ENCODE measurements around the gene PROC.
A peak's percentile ranks its signal among the peaks of the same experiment; 100 is the strongest.

PROC gene

GRCh38 chr2:127389778-127390435, 28.3 kb upstream of the PROC start:
- Histone ChIP-seq H3K36me3 (no peaks in the 10 kb centered on the region), H3K4me1 (ENCODE audit: control insufficient read depth in 1 of 2, insufficient read depth in 1 of 2, low read depth in 1 of 2, low read length in 1 of 2) (peaks cover 57 to 71% of the 10 kb centered on the region in 2 experiments), H3K27ac (peak overlapping the region; percentile 100), H3K4me3 (ENCODE audit: low read depth in 1 of 2, low read length in 1 of 2) (peak overlapping the region; percentile 92), H3K27me3 (no peaks in the 10 kb centered on the region), H3K9me3 (no peaks in the 10 kb centered on the region)
- no peak for TF ChIP-seq CTCF (IDR thresholded peaks at IDR 0.05)

GRCh38 chr2:127392133-127392827, 25.9 kb upstream of the PROC start:
- Histone ChIP-seq H3K9me3 (no peaks in the 10 kb centered on the region), H3K36me3 (no peaks in the 10 kb centered on the region), H3K27ac (peak overlapping the region; percentile 100), H3K27me3 (no peaks in the 10 kb centered on the region), H3K4me3 (ENCODE audit: low read depth in 1 of 2, low read length in 1 of 2) (no peak overlapping the region), H3K4me1 (ENCODE audit: control insufficient read depth in 1 of 2, insufficient read depth in 1 of 2, low read depth in 1 of 2, low read length in 1 of 2) (peaks cover 36 to 51% of the 10 kb centered on the region in 2 experiments)
- no peak for TF ChIP-seq CTCF (IDR thresholded peaks at IDR 0.05)

- Histone ChIP-seq H3K9me3 (no peaks in the 10 kb centered on the region), H3K4me1 (ENCODE audit: control insufficient read depth in 1 of 2, insufficient read depth in 1 of 2, low read depth in 1 of 2, low read length in 1 of 2) (peaks cover 36 to 50% of the 10 kb centered on the region in 2 experiments), H3K27ac (peak overlapping the region; percentile 100), H3K27me3 (no peaks in the 10 kb centered on the region), H3K4me3 (ENCODE audit: low read depth in 1 of 2, low read length in 1 of 2) (no peak overlapping the region), H3K36me3 (no peaks in the 10 kb centered on the region)
- TF ChIP-seq CTCF (IDR thresholded peaks at IDR 0.05) = no peak
Measured at GRCh38 chr2:127392828-127393578, 25.2 kb upstream of the PROC start.

GRCh38 chr2:127394492-127394891, 23.7 kb upstream of the PROC start:
- Histone ChIP-seq H3K36me3 (no peaks in the 10 kb centered on the region), H3K4me1 (ENCODE audit: control insufficient read depth in 1 of 2, insufficient read depth in 1 of 2, low read depth in 1 of 2, low read length in 1 of 2) (peaks cover 22 to 36% of the 10 kb centered on the region in 2 experiments), H3K4me3 (ENCODE audit: low read depth in 1 of 2, low read length in 1 of 2) (no peak overlapping the region), H3K9me3 (no peaks in the 10 kb centered on the region), H3K27me3 (no peaks in the 10 kb centered on the region), H3K27ac (no peak overlapping the region)
- TF ChIP-seq CTCF (IDR thresholded peaks at IDR 0.05) = no peak

- Histone ChIP-seq H3K4me1 (ENCODE audit: control insufficient read depth in 1 of 2, insufficient read depth in 1 of 2, low read depth in 1 of 2, low read length in 1 of 2) (peaks cover 0 to 4% of the 10 kb centered on the region in 2 experiments), H3K9me3 (no peaks in the 10 kb centered on the region), H3K36me3 (no peaks in the 10 kb centered on the region), H3K27me3 (no peaks in the 10 kb centered on the region), H3K27ac (no peak overlapping the region), H3K4me3 (ENCODE audit: low read depth in 1 of 2, low read length in 1 of 2) (no peak overlapping the region)
- TF ChIP-seq CTCF (IDR thresholded peaks at IDR 0.05) = no peak
Measured at GRCh38 chr2:127397568-127398238, 20.5 kb upstream of the PROC start.
